D721Med (cell line): ENCODE data around the gene ABCA12.
A peak's percentile ranks its signal among the peaks of the same experiment; 100 is the strongest.

ENCODE experiments used
- DNase-seq: peaks from one replicate; pipeline ENCODE4 v3.0.0; 2011; ENCODE audit warnings: low spot score; ENCODE audit not compliant: insufficient read length
- FAIRE-seq: peaks from 2 replicates; lab custom pipeline; 2011; peaks lifted over from hg19 to GRCh38; lab: Jason Lieb, UNC
- TF ChIP-seq, protein P1 (sequence below): IDR thresholded peaks from 2 replicates; pipeline ENCODE4 v1.5.1; 2012; ENCODE audit warnings: mild to moderate bottlenecking, control low read depth; ENCODE audit not compliant: insufficient read depth; ENCODE audit errors: missing control alignments

Gene ABCA12

DNA sequence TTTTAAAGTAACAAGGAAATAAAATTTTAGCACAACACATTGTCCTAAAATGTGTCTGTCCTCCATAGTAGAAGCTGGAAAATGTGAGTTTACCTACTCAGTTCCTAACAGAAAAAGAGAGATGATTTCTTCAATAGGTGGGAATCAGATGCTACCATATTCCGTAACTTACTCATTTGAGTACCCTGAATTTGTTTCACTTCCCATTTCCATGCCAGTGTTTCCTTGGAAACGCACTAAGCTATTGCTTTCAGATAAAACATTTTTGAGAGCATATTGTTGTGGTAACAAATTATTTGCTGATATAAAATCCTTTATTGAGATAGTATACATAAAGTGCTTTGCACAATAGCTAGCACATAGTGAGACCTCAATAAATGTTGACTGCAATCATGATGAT, 191.5 kb downstream of the ABCA12 start:
- FAIRE-seq (no peak), DNase-seq (no peak)
- TF ChIP-seq, protein P1, sequence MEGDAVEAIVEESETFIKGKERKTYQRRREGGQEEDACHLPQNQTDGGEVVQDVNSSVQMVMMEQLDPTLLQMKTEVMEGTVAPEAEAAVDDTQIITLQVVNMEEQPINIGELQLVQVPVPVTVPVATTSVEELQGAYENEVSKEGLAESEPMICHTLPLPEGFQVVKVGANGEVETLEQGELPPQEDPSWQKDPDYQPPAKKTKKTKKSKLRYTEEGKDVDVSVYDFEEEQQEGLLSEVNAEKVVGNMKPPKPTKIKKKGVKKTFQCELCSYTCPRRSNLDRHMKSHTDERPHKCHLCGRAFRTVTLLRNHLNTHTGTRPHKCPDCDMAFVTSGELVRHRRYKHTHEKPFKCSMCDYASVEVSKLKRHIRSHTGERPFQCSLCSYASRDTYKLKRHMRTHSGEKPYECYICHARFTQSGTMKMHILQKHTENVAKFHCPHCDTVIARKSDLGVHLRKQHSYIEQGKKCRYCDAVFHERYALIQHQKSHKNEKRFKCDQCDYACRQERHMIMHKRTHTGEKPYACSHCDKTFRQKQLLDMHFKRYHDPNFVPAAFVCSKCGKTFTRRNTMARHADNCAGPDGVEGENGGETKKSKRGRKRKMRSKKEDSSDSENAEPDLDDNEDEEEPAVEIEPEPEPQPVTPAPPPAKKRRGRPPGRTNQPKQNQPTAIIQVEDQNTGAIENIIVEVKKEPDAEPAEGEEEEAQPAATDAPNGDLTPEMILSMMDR, result no peak

DNA sequence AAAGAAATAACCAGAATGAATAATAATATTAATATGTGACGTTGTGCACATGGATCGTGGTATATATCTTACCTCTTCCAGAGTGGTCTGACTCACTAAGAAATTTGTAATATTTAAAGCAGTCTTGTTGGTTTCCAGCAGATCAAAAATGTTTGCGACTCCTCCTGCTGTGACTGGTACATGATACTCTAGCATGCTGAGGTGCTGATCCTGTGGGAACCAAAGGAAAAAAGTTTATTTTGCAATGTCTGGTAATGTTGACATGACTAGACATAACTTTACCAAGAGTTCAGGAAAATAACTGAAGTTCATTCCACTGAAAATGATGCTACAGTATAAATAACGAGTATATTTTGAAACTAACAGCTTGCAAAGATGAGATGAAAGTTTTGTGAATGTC, 204.4 kb downstream of the ABCA12 start:
- DNase-seq, result no peak
- TF ChIP-seq, protein P1, result no peak
- FAIRE-seq, result no peak

DNA sequence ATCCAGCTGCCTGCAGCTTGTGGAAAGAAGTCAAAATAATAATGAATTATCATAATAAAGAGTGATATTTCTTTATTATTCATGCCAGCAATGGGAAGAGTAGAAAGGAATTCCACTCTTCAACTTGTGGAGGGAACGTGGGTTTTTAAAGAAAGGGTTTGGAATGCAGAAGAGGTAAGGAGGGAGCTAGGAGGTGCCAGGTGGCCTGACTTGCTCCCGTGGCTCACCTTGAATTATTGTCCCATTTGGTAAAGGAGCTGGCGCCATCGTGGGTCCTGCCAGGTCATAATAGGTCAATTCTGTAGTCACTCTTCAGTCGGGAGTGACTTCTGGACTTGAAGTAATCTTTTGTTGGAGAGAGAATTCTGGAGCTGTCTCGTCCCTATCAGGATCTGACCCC, 233.8 kb downstream of the ABCA12 start:
- no peak for DNase-seq
- TF ChIP-seq, protein P1, result no peak
- FAIRE-seq, result no peak

DNA sequence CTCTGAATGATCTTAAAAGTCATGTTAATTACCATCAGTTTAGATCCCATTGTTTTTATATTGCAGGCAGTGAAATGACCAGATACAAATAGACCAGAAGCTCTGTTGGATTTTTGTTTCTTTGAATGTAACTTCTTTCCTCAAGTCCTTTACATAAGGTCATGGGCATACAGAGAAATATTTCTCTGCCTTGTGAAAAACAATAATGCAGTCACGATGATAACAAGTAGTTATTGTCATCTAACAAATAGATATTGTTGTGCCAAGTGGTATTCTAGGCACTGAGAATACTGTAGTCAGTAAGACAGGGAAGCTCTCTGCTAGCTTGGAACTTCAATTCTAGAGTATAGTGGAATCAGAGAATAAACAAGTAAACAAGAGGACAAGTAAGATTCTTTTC, 234.2 kb downstream of the ABCA12 start:
- FAIRE-seq (no peak), DNase-seq (no peak)
- TF ChIP-seq, protein P1, result no peak

DNA sequence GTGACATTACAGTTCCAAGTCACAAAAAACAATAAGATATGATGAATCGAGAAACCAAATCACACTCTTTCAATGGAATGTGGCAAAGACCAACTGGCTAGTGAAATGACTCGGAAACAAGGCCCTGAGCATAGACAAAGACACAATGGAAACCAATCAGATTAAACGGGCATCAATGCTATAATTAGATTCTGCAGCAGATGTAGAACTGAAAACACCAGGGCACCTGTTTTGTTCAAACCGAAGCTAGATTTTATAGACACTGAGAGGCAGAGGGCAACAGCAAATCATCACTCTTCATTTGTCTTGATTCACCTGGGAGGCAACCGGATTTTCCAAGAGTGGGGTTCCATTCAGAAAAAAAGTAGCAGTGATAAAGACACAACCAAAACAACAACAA, 236.1 kb downstream of the ABCA12 start:
- TF ChIP-seq, protein P1, result no peak
- no peak for DNase-seq
- FAIRE-seq, result peak; percentile 21

DNA sequence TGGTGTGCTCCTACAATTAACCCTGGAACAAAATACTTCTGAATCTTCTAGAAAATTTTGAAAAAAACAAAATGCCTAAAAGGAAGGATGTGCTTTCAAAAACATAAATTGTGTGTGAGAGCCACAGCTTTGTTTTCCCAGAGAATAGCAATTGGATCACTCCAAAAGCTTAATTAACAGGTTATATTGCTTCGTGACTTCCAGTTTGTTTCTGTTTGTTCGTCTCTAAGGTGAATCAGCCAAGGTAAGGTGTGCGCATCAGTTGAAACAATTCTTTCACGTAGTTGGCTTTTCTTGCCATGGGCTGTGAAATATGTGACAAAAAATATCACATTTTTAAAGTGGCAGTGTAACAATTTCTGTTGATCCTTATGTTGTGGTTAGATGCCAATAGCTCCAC, 238.7 kb downstream of the ABCA12 start:
- FAIRE-seq (peak; percentile 80), DNase-seq (no peak)
- TF ChIP-seq, protein P1, result no peak

DNA sequence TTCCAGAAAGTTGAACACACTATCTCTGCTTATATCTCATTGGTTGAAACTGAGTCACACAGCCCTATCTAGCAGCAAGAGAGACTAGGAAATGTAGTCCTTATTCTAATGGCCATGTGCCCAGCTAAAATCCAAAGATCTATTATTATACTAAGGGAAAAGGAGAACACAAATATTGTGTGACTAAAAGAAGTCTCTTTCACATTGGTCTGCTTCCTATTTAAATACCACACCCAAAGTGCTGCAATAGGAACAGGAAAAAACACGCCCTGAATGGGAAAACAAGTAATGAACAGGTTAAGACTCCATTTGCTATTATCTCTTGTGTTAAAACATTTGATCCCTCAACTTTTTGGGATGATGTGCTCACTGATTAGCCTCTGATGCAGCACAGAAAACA, 242.2 kb downstream of the ABCA12 start:
- TF ChIP-seq, protein P1, result no peak
- no peak for DNase-seq
- FAIRE-seq, result no peak
